ENCODE data around the gene CDPF1.

DNA sequence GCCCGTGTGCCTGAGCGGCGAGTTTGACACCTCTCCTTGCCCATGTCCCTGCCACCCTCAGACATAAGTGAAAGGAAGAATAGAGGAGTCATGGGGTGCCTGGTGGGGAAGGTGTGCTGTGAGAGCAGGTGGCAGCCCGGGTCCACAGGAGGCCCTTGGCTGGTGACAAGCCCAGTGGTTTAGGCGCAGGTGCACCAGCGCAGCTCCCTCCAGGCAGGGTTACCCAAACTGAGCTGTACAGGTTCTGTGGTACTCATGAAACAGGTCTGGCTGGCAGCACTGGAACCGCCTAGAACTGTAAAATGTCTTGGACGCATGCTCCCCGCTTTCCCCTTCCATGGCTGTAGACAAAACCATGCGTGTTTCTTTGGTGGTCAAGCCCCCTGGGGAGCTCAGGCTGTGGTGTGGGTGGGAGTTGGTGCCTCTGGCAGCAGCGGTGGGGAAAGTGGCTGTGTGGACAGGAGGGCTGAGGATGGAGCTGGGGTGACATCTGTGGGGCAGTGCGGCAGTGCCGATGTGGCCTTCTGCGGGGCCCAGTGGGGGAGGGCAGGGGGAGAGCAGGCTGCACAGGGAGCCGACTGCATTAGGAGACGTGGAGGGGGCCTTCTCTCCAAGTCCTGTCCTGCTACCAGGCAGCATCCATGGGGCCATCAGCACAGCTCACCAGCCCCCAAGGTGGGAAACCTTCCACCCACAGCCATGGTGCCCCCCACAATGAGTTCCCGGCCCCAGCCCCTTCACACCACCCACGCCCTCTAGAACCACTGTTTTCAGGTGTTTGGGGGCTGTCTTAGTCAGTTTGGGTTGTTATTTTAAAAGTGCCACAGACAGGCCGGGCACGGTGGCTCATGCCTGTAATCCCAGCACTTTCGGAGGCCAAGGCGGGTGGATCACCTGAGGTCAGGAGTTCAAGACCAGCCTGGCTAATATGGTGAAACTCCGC, 41.0 kb upstream of the CDPF1 start:
- no peak for TF ChIP-seq EZH2 (IDR thresholded peaks at IDR 0.05; ENCODE audit: borderline replicate concordance, insufficient read depth, low read depth, low read length, poor library complexity, severe bottlenecking)
- TF ChIP-seq, protein P1, sequence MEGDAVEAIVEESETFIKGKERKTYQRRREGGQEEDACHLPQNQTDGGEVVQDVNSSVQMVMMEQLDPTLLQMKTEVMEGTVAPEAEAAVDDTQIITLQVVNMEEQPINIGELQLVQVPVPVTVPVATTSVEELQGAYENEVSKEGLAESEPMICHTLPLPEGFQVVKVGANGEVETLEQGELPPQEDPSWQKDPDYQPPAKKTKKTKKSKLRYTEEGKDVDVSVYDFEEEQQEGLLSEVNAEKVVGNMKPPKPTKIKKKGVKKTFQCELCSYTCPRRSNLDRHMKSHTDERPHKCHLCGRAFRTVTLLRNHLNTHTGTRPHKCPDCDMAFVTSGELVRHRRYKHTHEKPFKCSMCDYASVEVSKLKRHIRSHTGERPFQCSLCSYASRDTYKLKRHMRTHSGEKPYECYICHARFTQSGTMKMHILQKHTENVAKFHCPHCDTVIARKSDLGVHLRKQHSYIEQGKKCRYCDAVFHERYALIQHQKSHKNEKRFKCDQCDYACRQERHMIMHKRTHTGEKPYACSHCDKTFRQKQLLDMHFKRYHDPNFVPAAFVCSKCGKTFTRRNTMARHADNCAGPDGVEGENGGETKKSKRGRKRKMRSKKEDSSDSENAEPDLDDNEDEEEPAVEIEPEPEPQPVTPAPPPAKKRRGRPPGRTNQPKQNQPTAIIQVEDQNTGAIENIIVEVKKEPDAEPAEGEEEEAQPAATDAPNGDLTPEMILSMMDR (IDR thresholded peaks at IDR 0.05) = no peak
